GM12878 (cell line): ENCODE data around the gene TRAPPC12.

Experiments
- BHLHE40 ChIP-seq, 2 experiments: fragments of 450-650 bp in 1 of 2; IDR thresholded peaks; 2 replicates each; pipeline ENCODE4 v1.6.1; 2011 to 2017; ENCODE audit warnings: low read depth in 2 of 2, borderline replicate concordance in 1 of 2, improper control_type of control experiment in 1 of 2, low read length in 1 of 2, mild to moderate bottlenecking in 1 of 2
- CTCF ChIP-seq, 3 experiments: IDR thresholded peaks in 2 of 3; conservative IDR thresholded peaks in 1 of 3; 2 replicates each; pipeline ENCODE4 v1.5.1; 2011; ENCODE audit warnings: low read depth in 3 of 3, low read length in 3 of 3, mild to moderate bottlenecking in 3 of 3, control low read depth in 2 of 3, moderate library complexity in 2 of 3, inconsistent platforms in 1 of 3, mixed read lengths in 1 of 3; ENCODE audit not compliant: control insufficient read depth in 2 of 3, insufficient read depth in 1 of 3; ENCODE audit errors: extremely low read depth in 1 of 3
- E4F1 ChIP-seq: fragments of 450-650 bp; IDR thresholded peaks from 2 replicates; pipeline ENCODE4 v1.6.1; 2018; ENCODE audit warnings: borderline replicate concordance, mild to moderate bottlenecking; ENCODE audit not compliant: partially characterized antibody
- ESRRA ChIP-seq: IDR thresholded peaks from 2 replicates; pipeline ENCODE4 v1.6.1; 2012; ENCODE audit warnings: mild to moderate bottlenecking, low read length, improper control_type of control experiment
- EZH2 ChIP-seq: IDR thresholded peaks from 2 replicates; pipeline ENCODE4 v1.6.1; 2012; ENCODE audit warnings: low read depth, mild to moderate bottlenecking, control low read depth, inconsistent platforms, low read length, borderline replicate concordance; ENCODE audit not compliant: control insufficient read depth
- FOXK2 ChIP-seq: fragments of 450-650 bp; IDR thresholded peaks from 2 replicates; pipeline ENCODE4 v1.6.1; 2017; ENCODE audit warnings: mild to moderate bottlenecking, moderate library complexity
- KDM1A ChIP-seq: fragments of 200-600 bp; sonication (generic); IDR thresholded peaks from 2 replicates; pipeline ENCODE4 v1.6.1; 2016; ENCODE audit warnings: borderline replicate concordance
- NFXL1 ChIP-seq: fragments of 450-650 bp; IDR thresholded peaks from 2 replicates; pipeline ENCODE4 v1.6.1; 2017; ENCODE audit warnings: antibody characterized with exemption, mild to moderate bottlenecking, borderline replicate concordance
- NKRF ChIP-seq: fragments of 450-650 bp; conservative IDR thresholded peaks from 2 replicates; pipeline ENCODE4 v1.6.1; 2017; ENCODE audit warnings: mild to moderate bottlenecking, moderate library complexity
- POLR2A ChIP-seq: IDR thresholded peaks from 2 replicates; pipeline ENCODE4 v1.6.1; 2011; ENCODE audit warnings: low read depth, mild to moderate bottlenecking, low read length
- RAD21 ChIP-seq: IDR thresholded peaks from 2 replicates; pipeline ENCODE4 v1.6.1; 2011; ENCODE audit warnings: mild to moderate bottlenecking, low read depth, low read length, moderate library complexity; ENCODE audit not compliant: insufficient read depth
- SP1 ChIP-seq: IDR thresholded peaks from one replicate; pipeline ENCODE4 v1.6.1; 2011; ENCODE audit warnings: low read depth, low read length
- USF2 ChIP-seq: IDR thresholded peaks from 2 replicates; pipeline ENCODE4 v1.6.1; 2011; ENCODE audit warnings: low read depth, low read length, improper control_type of control experiment, borderline replicate concordance
- WRNIP1 ChIP-seq: IDR thresholded peaks from 2 replicates; pipeline ENCODE4 v1.6.1; 2011; ENCODE audit warnings: low read depth, low read length, improper control_type of control experiment, borderline replicate concordance

- no peak for TF ChIP-seq BHLHE40 (IDR thresholded peaks at IDR 0.05; ENCODE audit: borderline replicate concordance in 1 of 2, low read depth in 2 of 2, low read length in 1 of 2)
- TF ChIP-seq POLR2A = no peak
- no peak for TF ChIP-seq USF2
- TF ChIP-seq CTCF (IDR thresholded peaks at IDR 0.05 in 2 of 3, conservative IDR thresholded peaks at IDR 0.05 in 1 of 3; ENCODE audit: control insufficient read depth in 2 of 3, extremely low read depth in 1 of 3, insufficient read depth in 1 of 3, low read depth in 3 of 3, low read length in 3 of 3) = no peak
- no peak for TF ChIP-seq NFXL1
- TF ChIP-seq ESRRA = no peak
- TF ChIP-seq RAD21 = no peak
- TF ChIP-seq SP1 = no peak
- TF ChIP-seq EZH2 = no peak
- no peak for TF ChIP-seq E4F1
- no peak for TF ChIP-seq NKRF
- no peak for TF ChIP-seq WRNIP1
- TF ChIP-seq KDM1A = no peak
- no peak for TF ChIP-seq FOXK2
These were observed 7.0 kb downstream of the TRAPPC12 start for GRCh38 chr2:3386448-3386958.
